AG09319 (cell line): ENCODE results near the gene GTSE1.

ENCODE experiments used
- DNase-seq: peaks from one replicate; pipeline ENCODE4 v3.0.0-alpha.2; 2010; ENCODE audit warnings: low read depth; ENCODE audit errors: extremely low read depth
- TF ChIP-seq, protein P1 (sequence below): IDR thresholded peaks from 2 replicates; pipeline ENCODE4 v1.5.1; 2011; ENCODE audit warnings: low read depth, mild to moderate bottlenecking, inconsistent platforms, low read length, moderate library complexity

Gene GTSE1

DNA sequence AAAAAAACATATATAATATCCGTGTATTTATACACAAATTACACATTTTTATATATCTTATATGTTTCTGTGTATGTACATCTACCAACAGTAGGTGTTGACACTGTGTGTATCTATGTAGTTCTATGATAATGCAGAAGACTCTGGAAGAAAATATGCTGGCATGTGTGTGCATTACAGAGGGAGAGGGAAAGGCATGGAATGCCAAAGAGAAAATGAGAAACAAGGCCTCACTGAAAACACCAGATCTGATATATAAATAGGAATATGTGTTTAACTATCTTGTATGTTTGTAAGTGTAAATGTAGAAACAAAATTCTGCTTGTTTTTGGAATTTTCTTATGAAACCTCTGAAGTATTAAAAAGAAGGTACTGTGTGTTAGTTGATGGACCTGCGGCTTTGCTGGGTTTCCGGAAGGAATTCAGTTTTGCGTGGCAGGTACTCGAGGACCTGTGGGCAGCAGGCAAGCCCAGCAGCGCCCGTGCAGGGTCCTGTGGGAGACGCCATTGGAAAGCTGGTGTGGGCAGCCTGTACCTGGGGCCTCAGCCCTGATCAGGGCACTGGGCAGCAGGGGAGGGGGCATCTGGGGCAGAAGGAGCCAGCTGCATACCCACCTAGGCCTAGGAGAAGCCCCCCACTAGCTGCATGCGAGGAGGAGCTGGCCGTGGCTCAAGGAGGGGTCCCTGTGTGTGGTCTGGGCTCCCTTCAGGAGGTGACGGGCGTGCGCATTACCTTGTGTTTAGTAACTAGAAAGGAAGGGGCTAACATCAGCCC, 31.2 kb downstream of the GTSE1 start:
- no peak for DNase-seq
- TF ChIP-seq, protein P1, sequence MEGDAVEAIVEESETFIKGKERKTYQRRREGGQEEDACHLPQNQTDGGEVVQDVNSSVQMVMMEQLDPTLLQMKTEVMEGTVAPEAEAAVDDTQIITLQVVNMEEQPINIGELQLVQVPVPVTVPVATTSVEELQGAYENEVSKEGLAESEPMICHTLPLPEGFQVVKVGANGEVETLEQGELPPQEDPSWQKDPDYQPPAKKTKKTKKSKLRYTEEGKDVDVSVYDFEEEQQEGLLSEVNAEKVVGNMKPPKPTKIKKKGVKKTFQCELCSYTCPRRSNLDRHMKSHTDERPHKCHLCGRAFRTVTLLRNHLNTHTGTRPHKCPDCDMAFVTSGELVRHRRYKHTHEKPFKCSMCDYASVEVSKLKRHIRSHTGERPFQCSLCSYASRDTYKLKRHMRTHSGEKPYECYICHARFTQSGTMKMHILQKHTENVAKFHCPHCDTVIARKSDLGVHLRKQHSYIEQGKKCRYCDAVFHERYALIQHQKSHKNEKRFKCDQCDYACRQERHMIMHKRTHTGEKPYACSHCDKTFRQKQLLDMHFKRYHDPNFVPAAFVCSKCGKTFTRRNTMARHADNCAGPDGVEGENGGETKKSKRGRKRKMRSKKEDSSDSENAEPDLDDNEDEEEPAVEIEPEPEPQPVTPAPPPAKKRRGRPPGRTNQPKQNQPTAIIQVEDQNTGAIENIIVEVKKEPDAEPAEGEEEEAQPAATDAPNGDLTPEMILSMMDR = no peak

DNA sequence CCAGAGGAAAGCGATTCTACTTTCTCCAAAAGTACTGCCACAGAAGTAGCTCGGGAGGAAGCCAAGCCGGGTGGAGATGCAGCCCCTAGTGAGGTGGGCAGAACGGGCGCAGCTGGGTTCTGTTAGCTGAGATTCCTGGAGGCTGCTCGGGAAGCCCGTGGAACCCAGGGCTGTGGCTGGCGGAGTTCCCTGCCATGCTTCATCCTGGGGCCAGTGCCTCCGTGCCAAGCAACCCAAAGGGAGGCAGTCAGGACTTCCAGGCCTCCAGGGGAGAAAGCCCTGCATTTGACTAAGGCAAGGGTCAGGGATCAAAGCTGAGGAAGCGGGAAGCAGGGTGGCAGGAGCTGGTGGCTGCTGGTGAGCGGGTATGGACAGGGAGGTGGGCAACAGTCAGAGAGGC, 32.1 kb downstream of the GTSE1 start:
- no peak for DNase-seq
- TF ChIP-seq, protein P1 = no peak

DNA sequence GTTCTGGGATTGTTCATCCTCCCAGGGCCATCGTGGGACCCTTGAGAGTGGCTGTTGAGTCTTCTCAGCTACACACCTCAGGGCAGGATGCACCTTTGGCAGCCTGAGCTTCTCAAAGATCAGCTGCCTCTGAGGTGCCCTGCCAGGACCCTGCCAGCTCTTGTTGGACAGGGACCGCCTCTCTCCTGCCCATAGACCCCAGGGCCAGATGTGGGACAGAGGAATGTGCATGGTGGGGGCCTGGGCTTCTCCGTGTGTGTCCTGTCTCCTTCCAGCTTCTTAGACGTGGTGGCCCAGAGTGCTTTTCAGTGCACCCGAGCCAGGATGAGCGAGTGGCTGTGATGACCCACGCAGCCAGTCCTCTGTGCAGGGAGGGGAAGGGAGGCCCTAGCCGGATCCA, 32.9 kb downstream of the GTSE1 start:
- TF ChIP-seq, protein P1 = no peak

DNA sequence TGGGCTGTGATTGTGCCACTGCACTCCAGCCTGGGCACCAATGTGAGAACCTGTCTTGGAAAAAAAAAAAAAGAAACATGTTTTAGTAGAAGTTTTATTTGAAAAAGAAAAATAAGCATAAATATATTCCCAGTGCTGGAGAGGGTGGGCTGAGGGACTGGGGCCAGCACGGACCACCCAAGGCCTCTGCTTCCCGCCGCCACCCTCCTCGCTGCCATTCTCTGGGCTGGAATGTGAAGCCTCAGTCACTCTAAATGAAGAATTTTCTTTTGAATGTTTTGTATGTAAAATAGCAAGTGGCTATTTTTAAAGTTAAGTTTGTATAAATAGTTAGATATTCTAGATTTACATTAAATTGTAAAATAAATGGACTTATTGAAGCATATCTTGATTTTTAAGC, 33.8 kb downstream of the GTSE1 start:
- DNase-seq = no peak

More for the DNA sequence above, 32.9 kb downstream of the GTSE1 start:
- no peak for DNase-seq

DNA sequence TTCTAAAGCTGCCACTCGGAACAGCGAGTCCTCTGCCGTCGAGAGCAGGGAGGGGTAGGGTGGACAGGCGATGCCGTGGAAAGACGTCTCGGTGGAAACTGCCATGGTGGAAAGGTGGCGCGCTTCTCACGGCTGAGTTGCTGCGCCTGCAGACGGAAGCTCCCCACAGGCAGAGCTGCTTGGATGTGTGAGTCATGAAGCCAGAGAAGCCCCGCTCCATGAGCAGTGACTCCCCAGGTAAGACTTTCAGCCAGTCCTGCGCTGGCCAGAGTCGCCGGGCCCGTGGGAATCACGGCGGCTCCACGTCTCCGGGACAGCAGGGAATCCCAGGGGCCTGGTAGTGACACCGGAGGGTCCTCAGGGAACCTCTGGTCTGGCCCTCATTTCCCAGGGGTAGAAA, 34.8 kb downstream of the GTSE1 start:
- DNase-seq = no peak
- TF ChIP-seq, protein P1 = no peak

More for the DNA sequence above, 33.8 kb downstream of the GTSE1 start:
- TF ChIP-seq, protein P1 = no peak

DNA sequence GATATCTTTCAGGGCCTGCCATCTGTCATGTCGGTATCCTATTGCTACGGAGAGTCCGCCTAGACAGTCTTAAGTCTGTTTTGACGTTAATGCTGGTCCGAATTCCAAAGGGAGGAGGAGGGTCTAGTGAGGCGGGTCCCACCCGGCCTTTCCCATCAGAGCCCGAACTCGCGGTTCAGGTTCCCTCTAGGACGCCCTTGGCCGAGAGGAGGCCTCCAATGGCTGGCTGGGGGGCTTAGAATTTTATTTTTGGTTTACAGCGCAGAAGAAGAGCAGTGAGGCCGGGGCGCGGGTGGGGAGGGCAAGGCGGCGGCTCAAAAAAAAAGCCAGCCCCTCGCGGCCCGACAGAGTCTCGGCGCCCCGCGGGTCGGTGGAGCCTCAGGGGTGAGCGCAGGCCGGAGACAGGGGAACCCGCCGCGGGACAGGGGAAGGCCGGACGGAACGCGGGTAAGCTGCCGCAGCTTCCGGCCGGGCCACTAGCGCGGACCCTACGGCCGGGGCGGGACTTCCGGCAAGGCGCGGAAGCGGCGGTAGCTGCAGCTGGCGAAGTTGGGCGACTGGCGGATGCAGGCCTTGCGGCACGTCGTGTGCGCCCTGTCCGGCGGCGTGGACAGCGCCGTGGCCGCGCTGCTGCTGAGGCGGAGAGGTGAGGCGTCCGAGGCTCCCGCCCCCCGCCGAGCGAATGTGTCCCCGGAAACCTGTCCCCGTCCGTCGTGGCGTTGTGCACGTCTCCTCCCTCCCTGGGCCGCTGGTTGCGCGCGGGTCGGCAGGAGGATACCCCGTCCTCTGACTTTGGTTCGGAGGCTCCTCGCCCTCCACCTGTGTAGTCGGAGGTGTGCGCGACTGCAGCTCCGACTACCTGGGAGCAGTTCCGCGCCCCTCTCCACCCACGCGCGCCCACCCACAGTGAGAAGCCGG, 38.8 kb downstream of the GTSE1 start, which contains the start of gene TRMU:
Gene TRMU (plus strand): TSS at position 514 of the 918 bp plus-strand sequence. CDS start 51 bp downstream, at position 565.
- TF ChIP-seq, protein P1 = no peak
- DNase-seq = peak; percentile 58
